GM12878 (cell line): Measurements from ENCODE around the gene COL1A1. TPM values are rescaled to one million over a fixed set of nuclear protein-coding genes. Genes with fewer than 3 reads are reported as not detected.

Experiments used
- ATAC-seq: fragments of 200-7000 bp; cut with Tn5 transposase; 3 replicates; pipeline ENCODE4 v1.9.1; 2020; ENCODE audit warnings: mild to moderate bottlenecking, moderate library complexity
- BruUV-seq: library from RNA; stranded (reverse); fragments of 400-500 nt; replicated peaks from 2 replicates; lab custom pipeline; 2021; lab: Mats Ljungman, UMichigan
- CTCF ChIA-PET: fragments of 300-600 bp; sonication (Branson Sonifier 250); formaldehyde crosslinking; extraction: SDS; loops from one replicate; lab custom pipeline; 2021; ENCODE audit warnings: inconsistent platforms; lab: Yijun Ruan, JAX
- POLR2A ChIA-PET: fragments of 350-600 bp; formaldehyde crosslinking; extraction: SDS; loops from one replicate; lab custom pipeline; 2021; ENCODE audit warnings: inconsistent platforms; lab: Charles Lee
- RAD21 ChIA-PET: fragments of 300-600 bp; sonication (Branson Sonifier 250); formaldehyde crosslinking; loops from one replicate; lab custom pipeline; 2023; ENCODE audit warnings: antibody characterized with exemption; ENCODE audit not compliant: unreplicated experiment; lab: Charles Lee
- SMC1A ChIA-PET: fragments of 300-600 bp; sonication (Branson Sonifier 250); formaldehyde crosslinking; loops from one replicate; lab custom pipeline; 2023; ENCODE audit not compliant: unreplicated experiment, uncharacterized antibody; lab: Charles Lee
- DNase-seq: peaks from one replicate; pipeline ENCODE4 v3.0.0-alpha.2; 2011; ENCODE audit warnings: low read depth, low spot score
- FAIRE-seq: peaks from 3 replicates; lab custom pipeline; 2011; peaks lifted over from hg19 to GRCh38; lab: Jason Lieb, UNC
- H2AFZ ChIP-seq: 2 replicates; pipeline ENCODE4 v1.6.0; 2011; ENCODE audit warnings: low read depth, low read length, control low read depth; ENCODE audit not compliant: control insufficient read depth
- H3K27ac ChIP-seq: 2 replicates; pipeline ENCODE4 v1.5.1; 2011; ENCODE audit warnings: control low read depth; ENCODE audit not compliant: control insufficient read depth, insufficient read depth
- H3K27me3 ChIP-seq, 2 experiments: replicated peaks in 1 of 2; 2 replicates each; pipeline versions ENCODE4 v1.6.0 to v1.6.1; 2011; ENCODE audit warnings: low read length in 1 of 2; ENCODE audit not compliant: control insufficient read depth in 2 of 2, insufficient read depth in 2 of 2
- H3K36me3 ChIP-seq, 2 experiments: 2 replicates each; pipeline ENCODE4 v1.5.1; 2011; ENCODE audit warnings: low read length in 1 of 2; ENCODE audit not compliant: control insufficient read depth in 2 of 2, insufficient read depth in 2 of 2
- H3K4me1 ChIP-seq: 2 replicates; pipeline ENCODE4 v1.6.1; 2011; ENCODE audit warnings: mild to moderate bottlenecking, low read length, moderate library complexity, mixed read lengths; ENCODE audit not compliant: control insufficient read depth, insufficient read depth
- H3K4me2 ChIP-seq: 2 replicates; pipeline ENCODE4 v1.6.0; 2011; ENCODE audit warnings: control low read depth; ENCODE audit not compliant: control insufficient read depth, insufficient read depth
- H3K4me3 ChIP-seq: fragments of 200-600 bp; sonication (generic); 2 replicates; pipeline ENCODE4 v1.5.1; 2016
- H3K79me2 ChIP-seq: 2 replicates; pipeline ENCODE4 v1.6.0; 2011; ENCODE audit warnings: low read length; ENCODE audit not compliant: control insufficient read depth, insufficient read depth
- H3K9ac ChIP-seq: 2 replicates; pipeline ENCODE4 v1.8.0; 2011; ENCODE audit warnings: low read length, control low read depth, mixed read lengths; ENCODE audit not compliant: control insufficient read depth, insufficient read depth
- H3K9me3 ChIP-seq: replicated peaks from 3 replicates; pipeline ENCODE4 v1.5.1; 2011; ENCODE audit warnings: mild to moderate bottlenecking, low read length; ENCODE audit not compliant: control insufficient read depth, insufficient read depth
- H4K20me1 ChIP-seq: 2 replicates; pipeline ENCODE4 v1.6.0; 2011; ENCODE audit not compliant: control insufficient read depth, insufficient read depth
- CBFB ChIP-seq: IDR thresholded peaks from 2 replicates; pipeline ENCODE4 v1.6.1; 2016; ENCODE audit warnings: antibody characterized with exemption, low read depth
- CHD4 ChIP-seq: fragments of 200-600 bp; sonication (generic); IDR thresholded peaks from 2 replicates; pipeline ENCODE4 v1.6.1; 2016; ENCODE audit warnings: mild to moderate bottlenecking
- CREB1 ChIP-seq: IDR thresholded peaks from 2 replicates; pipeline ENCODE4 v1.6.1; 2012; ENCODE audit warnings: low read depth, mild to moderate bottlenecking, inconsistent platforms
- LARP7 ChIP-seq: fragments of 450-650 bp; IDR thresholded peaks from 2 replicates; pipeline ENCODE4 v1.6.1; 2017; ENCODE audit warnings: mild to moderate bottlenecking
- NFYA ChIP-seq: IDR thresholded peaks from 2 replicates; pipeline ENCODE4 v1.6.1; 2011; ENCODE audit warnings: low read depth, mild to moderate bottlenecking, low read length, improper control_type of control experiment, borderline replicate concordance
- SMAD5 ChIP-seq: IDR thresholded peaks from 2 replicates; pipeline ENCODE4 v1.6.1; 2016; ENCODE audit warnings: antibody characterized with exemption, low read depth
- SREBF2 ChIP-seq: IDR thresholded peaks from 2 replicates; pipeline ENCODE4 v1.6.1; 2012; ENCODE audit warnings: mild to moderate bottlenecking, low read length
- WRNIP1 ChIP-seq: IDR thresholded peaks from 2 replicates; pipeline ENCODE4 v1.6.1; 2011; ENCODE audit warnings: low read depth, low read length, improper control_type of control experiment, borderline replicate concordance
- ZNF217 ChIP-seq: fragments of 450-650 bp; IDR thresholded peaks from 2 replicates; pipeline ENCODE4 v1.6.1; 2017; ENCODE audit warnings: antibody characterized with exemption, mild to moderate bottlenecking
- WGBS: methylation state at CpG from one replicate; pipeline ENCODE4 v1.1.6; 2016; ENCODE audit warnings: low lambda C conversion rate; ENCODE audit not compliant: insufficient replicate concordance, insufficient coverage; ENCODE audit errors: missing lambda C conversion rate; 5-methylcytosine and 5-hydroxymethylcytosine counted together
- in situ Hi-C: fragments of 300-500 bp; cut with MboI; formaldehyde crosslinking; loops from 9 replicates; pipeline ENCODE4 v1.14.3; 2018; ENCODE audit warnings: mixed read lengths
- intact Hi-C: fragments of 100-400 bp; cut with micrococcal nuclease; formaldehyde crosslinking; loops from one replicate; pipeline ENCODE4 v1.14.2; 2022; ENCODE audit not compliant: unreplicated experiment
- polyA plus RNA-seq, 11 experiments: library from polyadenylated mRNA; depleted of rRNA in 4 of 11; unstranded in 6 of 11; stranded (reverse) in 5 of 11; fragments of >200 nt; fragmentation: Nextera tagmentation in 4 of 11; fragmentation: Illumina TruSeq in 1 of 11; extraction: Ambion mirVana in 4 of 11; extraction: Trizol in 1 of 11; gene quantifications; 1 replicate in 1 of 11; 2 replicates in 10 of 11; pipeline versions ENCODE4 v1.2.1 to v1.2.3, GENCODE V29; 2011 to 2016; ENCODE audit warnings: inconsistent platforms in 2 of 11, missing spikeins in 2 of 11, low read depth in 1 of 11
- total RNA-seq, 4 experiments: library from RNA; depleted of rRNA in 3 of 4; stranded (reverse); fragments of >200 nt in 3 of 4; fragmentation: Illumina TruSeq in 1 of 4; extraction: Trizol in 1 of 4; gene quantifications; 2 replicates each; pipeline versions ENCODE4 v1.2.1 to v1.2.3, GENCODE V29; 2013 to 2021
- TF ChIP-seq, protein P1 (sequence below): IDR thresholded peaks from 2 replicates; pipeline ENCODE4 v1.6.1; 2012; ENCODE audit warnings: low read length, inconsistent platforms
- TF ChIP-seq, protein P2 (sequence below): fragments of 150-350 bp; IDR thresholded peaks from 2 replicates; pipeline ENCODE4 v1.6.1; 2016; ENCODE audit warnings: low read depth, low read length
- TF ChIP-seq, protein P3 (sequence below): fragments of 450-650 bp; IDR thresholded peaks from 2 replicates; pipeline ENCODE4 v1.6.1; 2017; ENCODE audit warnings: mild to moderate bottlenecking, moderate library complexity
- TF ChIP-seq, protein P4 (sequence below): fragments of 450-650 bp; IDR thresholded peaks from 2 replicates; pipeline ENCODE4 v1.6.1; 2017; ENCODE audit warnings: mild to moderate bottlenecking, low read depth, inconsistent platforms; ENCODE audit not compliant: poor library complexity, severe bottlenecking

COL1A1 gene
- total and polyA plus RNA-seq, 10 of the 15 experiments (the other 5 are each of a cell fraction or from before 2014, with no cell fraction given), result 0.18 to 7.7 (median 2.3) TPM

DNA sequence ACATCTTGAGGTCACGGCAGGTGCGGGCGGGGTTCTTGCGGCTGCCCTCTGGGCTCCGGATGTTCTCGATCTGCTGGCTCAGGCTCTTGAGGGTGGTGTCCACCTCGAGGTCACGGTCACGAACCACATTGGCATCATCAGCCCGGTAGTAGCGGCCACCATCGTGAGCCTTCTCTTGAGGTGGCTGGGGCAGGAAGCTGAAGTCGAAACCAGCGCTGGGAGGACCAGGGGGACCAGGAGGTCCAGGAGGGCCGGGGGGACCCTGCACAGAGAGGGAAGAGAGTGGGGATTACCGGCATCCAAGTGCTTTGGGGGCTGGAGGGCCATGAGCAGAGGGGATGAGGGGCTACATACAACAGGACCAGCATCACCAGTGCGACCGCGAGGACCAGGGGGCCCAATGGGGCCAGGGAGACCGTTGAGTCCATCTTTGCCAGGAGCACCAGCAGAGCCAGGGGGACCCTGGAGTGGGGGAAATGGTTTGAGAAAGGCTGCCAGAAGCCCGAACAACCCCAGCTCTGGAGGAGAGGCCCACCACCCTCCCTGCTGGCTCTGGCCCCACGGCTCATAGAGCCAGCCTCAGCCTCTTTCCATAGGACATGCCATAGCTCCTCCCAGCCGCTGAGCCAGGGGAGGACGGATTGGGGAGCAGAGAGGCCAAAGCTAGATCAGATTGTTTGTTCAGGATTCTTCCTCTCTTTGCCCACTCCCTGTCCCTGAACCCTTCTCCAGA is 14.6 kb downstream of the COL1A1 start:
- in situ Hi-C loops, result no loop called here
- TF ChIP-seq CHD4 (no peak), ZNF217 (no peak), CREB1 (no peak), LARP7 (no peak), WRNIP1 (no peak), NFYA (no peak), CBFB (no peak), SMAD5 (no peak), SREBF2 (no peak)
- TF ChIP-seq, protein P1, sequence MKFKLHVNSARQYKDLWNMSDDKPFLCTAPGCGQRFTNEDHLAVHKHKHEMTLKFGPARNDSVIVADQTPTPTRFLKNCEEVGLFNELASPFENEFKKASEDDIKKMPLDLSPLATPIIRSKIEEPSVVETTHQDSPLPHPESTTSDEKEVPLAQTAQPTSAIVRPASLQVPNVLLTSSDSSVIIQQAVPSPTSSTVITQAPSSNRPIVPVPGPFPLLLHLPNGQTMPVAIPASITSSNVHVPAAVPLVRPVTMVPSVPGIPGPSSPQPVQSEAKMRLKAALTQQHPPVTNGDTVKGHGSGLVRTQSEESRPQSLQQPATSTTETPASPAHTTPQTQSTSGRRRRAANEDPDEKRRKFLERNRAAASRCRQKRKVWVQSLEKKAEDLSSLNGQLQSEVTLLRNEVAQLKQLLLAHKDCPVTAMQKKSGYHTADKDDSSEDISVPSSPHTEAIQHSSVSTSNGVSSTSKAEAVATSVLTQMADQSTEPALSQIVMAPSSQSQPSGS, result no peak
- TF ChIP-seq, protein P2, sequence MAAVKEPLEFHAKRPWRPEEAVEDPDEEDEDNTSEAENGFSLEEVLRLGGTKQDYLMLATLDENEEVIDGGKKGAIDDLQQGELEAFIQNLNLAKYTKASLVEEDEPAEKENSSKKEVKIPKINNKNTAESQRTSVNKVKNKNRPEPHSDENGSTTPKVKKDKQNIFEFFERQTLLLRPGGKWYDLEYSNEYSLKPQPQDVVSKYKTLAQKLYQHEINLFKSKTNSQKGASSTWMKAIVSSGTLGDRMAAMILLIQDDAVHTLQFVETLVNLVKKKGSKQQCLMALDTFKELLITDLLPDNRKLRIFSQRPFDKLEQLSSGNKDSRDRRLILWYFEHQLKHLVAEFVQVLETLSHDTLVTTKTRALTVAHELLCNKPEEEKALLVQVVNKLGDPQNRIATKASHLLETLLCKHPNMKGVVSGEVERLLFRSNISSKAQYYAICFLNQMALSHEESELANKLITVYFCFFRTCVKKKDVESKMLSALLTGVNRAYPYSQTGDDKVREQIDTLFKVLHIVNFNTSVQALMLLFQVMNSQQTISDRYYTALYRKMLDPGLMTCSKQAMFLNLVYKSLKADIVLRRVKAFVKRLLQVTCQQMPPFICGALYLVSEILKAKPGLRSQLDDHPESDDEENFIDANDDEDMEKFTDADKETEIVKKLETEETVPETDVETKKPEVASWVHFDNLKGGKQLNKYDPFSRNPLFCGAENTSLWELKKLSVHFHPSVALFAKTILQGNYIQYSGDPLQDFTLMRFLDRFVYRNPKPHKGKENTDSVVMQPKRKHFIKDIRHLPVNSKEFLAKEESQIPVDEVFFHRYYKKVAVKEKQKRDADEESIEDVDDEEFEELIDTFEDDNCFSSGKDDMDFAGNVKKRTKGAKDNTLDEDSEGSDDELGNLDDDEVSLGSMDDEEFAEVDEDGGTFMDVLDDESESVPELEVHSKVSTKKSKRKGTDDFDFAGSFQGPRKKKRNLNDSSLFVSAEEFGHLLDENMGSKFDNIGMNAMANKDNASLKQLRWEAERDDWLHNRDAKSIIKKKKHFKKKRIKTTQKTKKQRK, result no peak
- TF ChIP-seq, protein P3, sequence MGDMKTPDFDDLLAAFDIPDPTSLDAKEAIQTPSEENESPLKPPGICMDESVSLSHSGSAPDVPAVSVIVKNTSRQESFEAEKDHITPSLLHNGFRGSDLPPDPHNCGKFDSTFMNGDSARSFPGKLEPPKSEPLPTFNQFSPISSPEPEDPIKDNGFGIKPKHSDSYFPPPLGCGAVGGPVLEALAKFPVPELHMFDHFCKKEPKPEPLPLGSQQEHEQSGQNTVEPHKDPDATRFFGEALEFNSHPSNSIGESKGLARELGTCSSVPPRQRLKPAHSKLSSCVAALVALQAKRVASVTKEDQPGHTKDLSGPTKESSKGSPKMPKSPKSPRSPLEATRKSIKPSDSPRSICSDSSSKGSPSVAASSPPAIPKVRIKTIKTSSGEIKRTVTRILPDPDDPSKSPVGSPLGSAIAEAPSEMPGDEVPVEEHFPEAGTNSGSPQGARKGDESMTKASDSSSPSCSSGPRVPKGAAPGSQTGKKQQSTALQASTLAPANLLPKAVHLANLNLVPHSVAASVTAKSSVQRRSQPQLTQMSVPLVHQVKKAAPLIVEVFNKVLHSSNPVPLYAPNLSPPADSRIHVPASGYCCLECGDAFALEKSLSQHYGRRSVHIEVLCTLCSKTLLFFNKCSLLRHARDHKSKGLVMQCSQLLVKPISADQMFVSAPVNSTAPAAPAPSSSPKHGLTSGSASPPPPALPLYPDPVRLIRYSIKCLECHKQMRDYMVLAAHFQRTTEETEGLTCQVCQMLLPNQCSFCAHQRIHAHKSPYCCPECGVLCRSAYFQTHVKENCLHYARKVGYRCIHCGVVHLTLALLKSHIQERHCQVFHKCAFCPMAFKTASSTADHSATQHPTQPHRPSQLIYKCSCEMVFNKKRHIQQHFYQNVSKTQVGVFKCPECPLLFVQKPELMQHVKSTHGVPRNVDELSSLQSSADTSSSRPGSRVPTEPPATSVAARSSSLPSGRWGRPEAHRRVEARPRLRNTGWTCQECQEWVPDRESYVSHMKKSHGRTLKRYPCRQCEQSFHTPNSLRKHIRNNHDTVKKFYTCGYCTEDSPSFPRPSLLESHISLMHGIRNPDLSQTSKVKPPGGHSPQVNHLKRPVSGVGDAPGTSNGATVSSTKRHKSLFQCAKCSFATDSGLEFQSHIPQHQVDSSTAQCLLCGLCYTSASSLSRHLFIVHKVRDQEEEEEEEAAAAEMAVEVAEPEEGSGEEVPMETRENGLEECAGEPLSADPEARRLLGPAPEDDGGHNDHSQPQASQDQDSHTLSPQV, result no peak
- TF ChIP-seq, protein P4, sequence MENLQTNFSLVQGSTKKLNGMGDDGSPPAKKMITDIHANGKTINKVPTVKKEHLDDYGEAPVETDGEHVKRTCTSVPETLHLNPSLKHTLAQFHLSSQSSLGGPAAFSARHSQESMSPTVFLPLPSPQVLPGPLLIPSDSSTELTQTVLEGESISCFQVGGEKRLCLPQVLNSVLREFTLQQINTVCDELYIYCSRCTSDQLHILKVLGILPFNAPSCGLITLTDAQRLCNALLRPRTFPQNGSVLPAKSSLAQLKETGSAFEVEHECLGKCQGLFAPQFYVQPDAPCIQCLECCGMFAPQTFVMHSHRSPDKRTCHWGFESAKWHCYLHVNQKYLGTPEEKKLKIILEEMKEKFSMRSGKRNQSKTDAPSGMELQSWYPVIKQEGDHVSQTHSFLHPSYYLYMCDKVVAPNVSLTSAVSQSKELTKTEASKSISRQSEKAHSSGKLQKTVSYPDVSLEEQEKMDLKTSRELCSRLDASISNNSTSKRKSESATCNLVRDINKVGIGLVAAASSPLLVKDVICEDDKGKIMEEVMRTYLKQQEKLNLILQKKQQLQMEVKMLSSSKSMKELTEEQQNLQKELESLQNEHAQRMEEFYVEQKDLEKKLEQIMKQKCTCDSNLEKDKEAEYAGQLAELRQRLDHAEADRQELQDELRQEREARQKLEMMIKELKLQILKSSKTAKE, result no peak

More for the DNA sequence above, 14.6 kb downstream of the COL1A1 start:
- WGBS, result 58% methylated on average over 24 of the region's 24 CpGs
- Histone ChIP-seq H3K4me3 (no peak overlapping the region), H3K4me1 (peaks cover 23% of the 10 kb centered on the region), H3K4me2 (no peak overlapping the region), H3K36me3 (peaks cover 0 to 6% of the 10 kb centered on the region in 2 experiments; a peak in 2 of 4 replicates), H4K20me1 (no peaks in the 10 kb centered on the region), H3K79me2 (no peaks in the 10 kb centered on the region), H3K27ac (no peak overlapping the region), H3K9ac (no peak overlapping the region), H3K9me3 (no peaks in the 10 kb centered on the region), H3K27me3 (no peaks in the 10 kb centered on the region), H2AFZ (no peak overlapping the region)
- ATAC-seq (no peak), FAIRE-seq (no peak), DNase-seq (no peak)
- ChIA-PET POLR2A (no interaction called here), CTCF (interaction anchor here (1.3 to 3.5 kb wide), 3 partner anchors 8 to 17 kb away, joined by 4 to 26 read pairs (median 11); no protein-coding TSS in a partner anchor), RAD21 (interaction anchor here (1.9 kb wide), 1 partner anchor 17 kb away, joined by 9 read pairs; no protein-coding TSS in a partner anchor), SMC1A (interaction anchor here (1.5 to 1.9 kb wide), 2 partner anchors 11 to 17 kb away, joined by 7 read pairs; no protein-coding TSS in a partner anchor)
- no TSS peak for BruUV-seq
- intact Hi-C loops, result no loop called here
